Measurements from ENCODE around the gene CCL18.
"Not testable (repeated sequence)": the region's sequence is repeated elsewhere in the genome, so short reads cannot be mapped to it uniquely, and the experiment has no call there.

Gene CCL18

GRCh38 chr17:36095992-36096391 is 31.9 kb downstream of the CCL18 start:
- DNase-seq, result no peak
- Histone ChIP-seq H3K4me1 (ENCODE audit: control insufficient read depth, insufficient read depth, low read length, poor library complexity, severe bottlenecking) (no peaks in the 10 kb centered on the region), H3K36me3 (ENCODE audit: control insufficient read depth, insufficient read depth, low read length) (no peaks in the 10 kb centered on the region), H3K27me3 (replicated peaks; ENCODE audit: control insufficient read depth, insufficient read depth, low read length, poor library complexity, severe bottlenecking) (no peaks in the 10 kb centered on the region), H3K4me3 (ENCODE audit: insufficient read depth, low read depth, low read length, poor library complexity, severe bottlenecking) (no peak overlapping the region), H3K9me3 (ENCODE audit: control insufficient read depth, low read length) (no peaks in the 10 kb centered on the region), H3K27ac (ENCODE audit: insufficient read depth, low read length, poor library complexity, severe bottlenecking) (no peak overlapping the region)

- H3K4me3 ChIP-seq (ENCODE audit: insufficient read depth, low read depth, low read length, poor library complexity, severe bottlenecking); H3K4me1 ChIP-seq (ENCODE audit: control insufficient read depth, insufficient read depth, low read length, poor library complexity, severe bottlenecking); H3K9me3 ChIP-seq (ENCODE audit: control insufficient read depth, low read length); H3K36me3 ChIP-seq (ENCODE audit: control insufficient read depth, insufficient read depth, low read length); H3K27me3 ChIP-seq (replicated peaks; ENCODE audit: control insufficient read depth, insufficient read depth, low read length, poor library complexity, severe bottlenecking); H3K27ac ChIP-seq (ENCODE audit: insufficient read depth, low read length, poor library complexity, severe bottlenecking); DNase-seq: not testable (repeated sequence)
Observed at GRCh38 chr17:36099004-36099403, 34.9 kb downstream of the CCL18 start.

- H3K4me1 ChIP-seq (ENCODE audit: control insufficient read depth, insufficient read depth, low read length, poor library complexity, severe bottlenecking); DNase-seq; H3K9me3 ChIP-seq (ENCODE audit: control insufficient read depth, low read length); H3K4me3 ChIP-seq (ENCODE audit: insufficient read depth, low read depth, low read length, poor library complexity, severe bottlenecking); H3K27ac ChIP-seq (ENCODE audit: insufficient read depth, low read length, poor library complexity, severe bottlenecking); H3K36me3 ChIP-seq (ENCODE audit: control insufficient read depth, insufficient read depth, low read length); H3K27me3 ChIP-seq (replicated peaks; ENCODE audit: control insufficient read depth, insufficient read depth, low read length, poor library complexity, severe bottlenecking): not testable (repeated sequence)
Observed at GRCh38 chr17:36103401-36103975, 39.4 kb downstream of the CCL18 start, which contains the start of gene CCL4. Gene CCL4 (plus strand): TSS chr17:36103827. CDS start chr17:36103906, 79 bp downstream.

- not testable (repeated sequence) for H3K4me1 ChIP-seq (ENCODE audit: control insufficient read depth, insufficient read depth, low read length, poor library complexity, severe bottlenecking); H3K4me3 ChIP-seq (ENCODE audit: insufficient read depth, low read depth, low read length, poor library complexity, severe bottlenecking); H3K27ac ChIP-seq (ENCODE audit: insufficient read depth, low read length, poor library complexity, severe bottlenecking); H3K27me3 ChIP-seq (replicated peaks; ENCODE audit: control insufficient read depth, insufficient read depth, low read length, poor library complexity, severe bottlenecking); DNase-seq; H3K9me3 ChIP-seq (ENCODE audit: control insufficient read depth, low read length); H3K36me3 ChIP-seq (ENCODE audit: control insufficient read depth, insufficient read depth, low read length)
Observed at GRCh38 chr17:36104246-36104645, 40.2 kb downstream of the CCL18 start.

GRCh38 chr17:36104701-36105181 is 40.7 kb downstream of the CCL18 start:
- peaks cover 3% of the 10 kb centered on the region for H3K27me3 ChIP-seq (replicated peaks; ENCODE audit: control insufficient read depth, insufficient read depth, low read length, poor library complexity, severe bottlenecking)
- no peak for DNase-seq
- no peaks in the 10 kb centered on the region for H3K4me1 ChIP-seq (ENCODE audit: control insufficient read depth, insufficient read depth, low read length, poor library complexity, severe bottlenecking)
- no peak overlapping the region for H3K27ac ChIP-seq (ENCODE audit: insufficient read depth, low read length, poor library complexity, severe bottlenecking)
- no peak overlapping the region for H3K4me3 ChIP-seq (ENCODE audit: insufficient read depth, low read depth, low read length, poor library complexity, severe bottlenecking)
- no peaks in the 10 kb centered on the region for H3K9me3 ChIP-seq (ENCODE audit: control insufficient read depth, low read length)
- H3K36me3 ChIP-seq (ENCODE audit: control insufficient read depth, insufficient read depth, low read length), result no peaks in the 10 kb centered on the region

GRCh38 chr17:36105781-36106492 is 41.9 kb downstream of the CCL18 start:
- DNase-seq, result no peak
- no peaks in the 10 kb centered on the region for H3K36me3 ChIP-seq (ENCODE audit: control insufficient read depth, insufficient read depth, low read length)
- peaks cover 3% of the 10 kb centered on the region for H3K27me3 ChIP-seq (replicated peaks; ENCODE audit: control insufficient read depth, insufficient read depth, low read length, poor library complexity, severe bottlenecking)
- H3K4me3 ChIP-seq (ENCODE audit: insufficient read depth, low read depth, low read length, poor library complexity, severe bottlenecking), result no peak overlapping the region
- no peak overlapping the region for H3K27ac ChIP-seq (ENCODE audit: insufficient read depth, low read length, poor library complexity, severe bottlenecking)
- no peaks in the 10 kb centered on the region for H3K4me1 ChIP-seq (ENCODE audit: control insufficient read depth, insufficient read depth, low read length, poor library complexity, severe bottlenecking)
- H3K9me3 ChIP-seq (ENCODE audit: control insufficient read depth, low read length), result no peaks in the 10 kb centered on the region

GRCh38 chr17:36106493-36106835 is 42.4 kb downstream of the CCL18 start:
- H3K36me3 ChIP-seq (ENCODE audit: control insufficient read depth, insufficient read depth, low read length), result no peaks in the 10 kb centered on the region
- H3K27me3 ChIP-seq (replicated peaks; ENCODE audit: control insufficient read depth, insufficient read depth, low read length, poor library complexity, severe bottlenecking), result peaks cover 3% of the 10 kb centered on the region
- no peaks in the 10 kb centered on the region for H3K4me1 ChIP-seq (ENCODE audit: control insufficient read depth, insufficient read depth, low read length, poor library complexity, severe bottlenecking)
- no peak overlapping the region for H3K27ac ChIP-seq (ENCODE audit: insufficient read depth, low read length, poor library complexity, severe bottlenecking)
- DNase-seq, result no peak
- H3K9me3 ChIP-seq (ENCODE audit: control insufficient read depth, low read length), result no peaks in the 10 kb centered on the region
- no peak overlapping the region for H3K4me3 ChIP-seq (ENCODE audit: insufficient read depth, low read depth, low read length, poor library complexity, severe bottlenecking)

GRCh38 chr17:36107660-36108059 is 43.6 kb downstream of the CCL18 start:
- no peak overlapping the region for H3K4me3 ChIP-seq (ENCODE audit: insufficient read depth, low read depth, low read length, poor library complexity, severe bottlenecking)
- DNase-seq, result no peak
- peaks cover 3% of the 10 kb centered on the region for H3K27me3 ChIP-seq (replicated peaks; ENCODE audit: control insufficient read depth, insufficient read depth, low read length, poor library complexity, severe bottlenecking)
- no peaks in the 10 kb centered on the region for H3K9me3 ChIP-seq (ENCODE audit: control insufficient read depth, low read length)
- no peak overlapping the region for H3K27ac ChIP-seq (ENCODE audit: insufficient read depth, low read length, poor library complexity, severe bottlenecking)
- no peaks in the 10 kb centered on the region for H3K36me3 ChIP-seq (ENCODE audit: control insufficient read depth, insufficient read depth, low read length)
- no peaks in the 10 kb centered on the region for H3K4me1 ChIP-seq (ENCODE audit: control insufficient read depth, insufficient read depth, low read length, poor library complexity, severe bottlenecking)

- not testable (repeated sequence) for H3K36me3 ChIP-seq (ENCODE audit: control insufficient read depth, insufficient read depth, low read length); H3K27ac ChIP-seq (ENCODE audit: insufficient read depth, low read length, poor library complexity, severe bottlenecking); H3K27me3 ChIP-seq (replicated peaks; ENCODE audit: control insufficient read depth, insufficient read depth, low read length, poor library complexity, severe bottlenecking); H3K4me3 ChIP-seq (ENCODE audit: insufficient read depth, low read depth, low read length, poor library complexity, severe bottlenecking); H3K9me3 ChIP-seq (ENCODE audit: control insufficient read depth, low read length); DNase-seq; H3K4me1 ChIP-seq (ENCODE audit: control insufficient read depth, insufficient read depth, low read length, poor library complexity, severe bottlenecking)
Observed at GRCh38 chr17:36108265-36108664, 44.2 kb downstream of the CCL18 start.

- Histone ChIP-seq H3K36me3 (ENCODE audit: control insufficient read depth, insufficient read depth, low read length) (no peaks in the 10 kb centered on the region), H3K4me3 (ENCODE audit: insufficient read depth, low read depth, low read length, poor library complexity, severe bottlenecking) (no peak overlapping the region), H3K4me1 (ENCODE audit: control insufficient read depth, insufficient read depth, low read length, poor library complexity, severe bottlenecking) (no peaks in the 10 kb centered on the region), H3K27ac (ENCODE audit: insufficient read depth, low read length, poor library complexity, severe bottlenecking) (no peak overlapping the region), H3K9me3 (ENCODE audit: control insufficient read depth, low read length) (no peaks in the 10 kb centered on the region), H3K27me3 (replicated peaks; ENCODE audit: control insufficient read depth, insufficient read depth, low read length, poor library complexity, severe bottlenecking) (peaks cover 2% of the 10 kb centered on the region)
- no peak for DNase-seq
Observed at GRCh38 chr17:36111068-36111490, 47.0 kb downstream of the CCL18 start.

Measured in effector memory CD4-positive, alpha-beta T cell (primary cell).